H9 (cell line): ENCODE measurements around the gene STX16. TPM values are rescaled to one million over a fixed set of nuclear protein-coding genes. Genes with fewer than 3 reads are reported as not detected.

Experiments used
- DNase-seq: peaks from one replicate; pipeline ENCODE4 v3.0.0-alpha.2; 2017
- H2AFZ ChIP-seq: one replicate; pipeline ENCODE4 v1.6.1; 2013; ENCODE audit warnings: mild to moderate bottlenecking, low read length, control low read depth, moderate library complexity
- H2AK5ac ChIP-seq: 2 replicates; pipeline ENCODE4 v1.6.1; 2013; ENCODE audit warnings: low read length, control low read depth, mixed read lengths; ENCODE audit not compliant: insufficient read length
- H2BK120ac ChIP-seq: one replicate; pipeline ENCODE4 v1.6.1; 2013; ENCODE audit warnings: low read depth, mild to moderate bottlenecking, low read length, control low read depth, inconsistent platforms; ENCODE audit not compliant: poor library complexity, severe bottlenecking
- H2BK12ac ChIP-seq: 2 replicates; pipeline ENCODE4 v1.6.1; 2013; ENCODE audit warnings: low read length, control low read depth, mixed read lengths, low read depth; ENCODE audit not compliant: insufficient read length
- H2BK15ac ChIP-seq: 2 replicates; pipeline ENCODE4 v1.6.1; 2013; ENCODE audit warnings: low read depth, low read length, control low read depth
- H2BK20ac ChIP-seq: one replicate; pipeline ENCODE4 v1.6.1; 2013; ENCODE audit warnings: low read depth, mild to moderate bottlenecking, low read length, control low read depth, inconsistent platforms; ENCODE audit not compliant: poor library complexity, severe bottlenecking
- H2BK5ac ChIP-seq: 2 replicates; pipeline ENCODE4 v1.6.1; 2013; ENCODE audit warnings: low read length, control low read depth, mixed read lengths; ENCODE audit not compliant: insufficient read length
- H3K14ac ChIP-seq: 2 replicates; pipeline ENCODE4 v1.6.1; 2013; ENCODE audit warnings: low read length, control low read depth; ENCODE audit not compliant: insufficient read depth
- H3K18ac ChIP-seq: 2 replicates; pipeline ENCODE4 v1.6.1; 2013; ENCODE audit warnings: low read depth, mild to moderate bottlenecking, mixed read lengths, low read length, control low read depth; ENCODE audit not compliant: insufficient read length
- H3K23ac ChIP-seq: 2 replicates; pipeline ENCODE4 v1.6.1; 2013; ENCODE audit warnings: low read length, control low read depth, mixed read lengths, low read depth; ENCODE audit not compliant: insufficient read length
- H3K23me2 ChIP-seq: 2 replicates; pipeline ENCODE4 v1.6.1; 2013; ENCODE audit warnings: low read depth, mild to moderate bottlenecking, mixed read lengths, low read length, control low read depth; ENCODE audit not compliant: insufficient read length, poor library complexity, severe bottlenecking
- H3K27ac ChIP-seq: 2 replicates; pipeline ENCODE4 v1.5.1; 2013; ENCODE audit warnings: low read length, control low read depth, mixed read lengths, low read depth; ENCODE audit not compliant: insufficient read length
- H3K27me3 ChIP-seq: 2 replicates; pipeline ENCODE4 v1.6.1; 2013; ENCODE audit warnings: low read length, control low read depth, inconsistent platforms; ENCODE audit not compliant: insufficient read depth
- H3K4ac ChIP-seq: 2 replicates; pipeline ENCODE4 v1.6.1; 2013; ENCODE audit warnings: low read depth, mild to moderate bottlenecking, control low read depth, inconsistent platforms, low read length, moderate library complexity
- H3K4me1 ChIP-seq: 2 replicates; pipeline ENCODE4 v1.6.1; 2013; ENCODE audit warnings: low read length, control low read depth, inconsistent platforms; ENCODE audit not compliant: insufficient read depth
- H3K4me2 ChIP-seq: 2 replicates; pipeline ENCODE4 v1.6.1; 2013; ENCODE audit warnings: low read length, control low read depth, mixed read lengths; ENCODE audit not compliant: insufficient read length, insufficient read depth
- H3K56ac ChIP-seq: 2 replicates; pipeline ENCODE4 v1.6.1; 2013; ENCODE audit warnings: low read depth, mild to moderate bottlenecking, mixed read lengths, low read length, control low read depth; ENCODE audit not compliant: insufficient read length
- H3K79me1 ChIP-seq: 2 replicates; pipeline ENCODE4 v1.6.1; 2013; ENCODE audit warnings: low read depth, mild to moderate bottlenecking, moderate library complexity, low read length, control low read depth, inconsistent platforms; ENCODE audit not compliant: insufficient read depth, poor library complexity, severe bottlenecking
- H3K79me2 ChIP-seq: 2 replicates; pipeline ENCODE4 v1.6.1; 2013; ENCODE audit warnings: low read length, control low read depth, inconsistent platforms; ENCODE audit not compliant: insufficient read depth
- H3K9ac ChIP-seq: 2 replicates; pipeline ENCODE4 v1.6.1; 2013; ENCODE audit warnings: low read length, control low read depth, mixed read lengths; ENCODE audit not compliant: insufficient read length; ENCODE audit errors: extremely low read depth
- H3K9me3 ChIP-seq: one replicate; pipeline ENCODE4 v1.6.1; 2013; ENCODE audit warnings: low read depth, low read length, inconsistent platforms; ENCODE audit not compliant: control insufficient read depth
- H3T11ph ChIP-seq: one replicate; pipeline ENCODE4 v1.6.1; 2013; ENCODE audit warnings: mild to moderate bottlenecking, low read length, control low read depth, inconsistent platforms
- H4K20me1 ChIP-seq: one replicate; pipeline ENCODE4 v1.6.1; 2013; ENCODE audit not compliant: control insufficient read depth, insufficient read length, insufficient read depth
- H4K5ac ChIP-seq: 2 replicates; pipeline ENCODE4 v1.6.1; 2013; ENCODE audit warnings: low read depth, mild to moderate bottlenecking, mixed read lengths, low read length, control low read depth; ENCODE audit not compliant: insufficient read length
- H4K8ac ChIP-seq: replicated peaks from 2 replicates; pipeline ENCODE4 v1.6.1; 2013; ENCODE audit warnings: low read length, control low read depth, mixed read lengths, low read depth; ENCODE audit not compliant: insufficient read length
- H4K91ac ChIP-seq: 2 replicates; pipeline ENCODE4 v1.6.1; 2013; ENCODE audit warnings: low read depth, mild to moderate bottlenecking, moderate library complexity, mixed read lengths, low read length, control low read depth; ENCODE audit not compliant: insufficient read length
- H3K27ac Mint-ChIP-seq, 3 experiments: 2 replicates in 2 of 3; 3 replicates in 1 of 3; pipeline ENCODE4 v1.8.0; 2020 to 2021; ENCODE audit warnings: mixed read lengths in 3 of 3, mild to moderate bottlenecking in 1 of 3, moderate library complexity in 1 of 3
- H3K27me3 Mint-ChIP-seq: 2 replicates; pipeline ENCODE4 v1.8.0; 2021; ENCODE audit warnings: low read depth, mild to moderate bottlenecking, moderate library complexity, mixed read lengths
- H3K36me3 Mint-ChIP-seq, 3 experiments: 2 replicates in 2 of 3; 3 replicates in 1 of 3; pipeline ENCODE4 v1.8.0; 2020 to 2021; ENCODE audit warnings: low read depth in 3 of 3, mixed read lengths in 3 of 3; ENCODE audit not compliant: insufficient read depth in 1 of 3
- H3K4me1 Mint-ChIP-seq, 2 experiments: 2 replicates each; pipeline ENCODE4 v1.8.0; 2020; ENCODE audit warnings: mixed read lengths in 2 of 2
- H3K4me3 Mint-ChIP-seq, 2 experiments: 2 replicates in 1 of 2; 3 replicates in 1 of 2; pipeline ENCODE4 v1.8.0; 2020 to 2021; ENCODE audit warnings: mild to moderate bottlenecking in 2 of 2, mixed read lengths in 2 of 2, moderate library complexity in 1 of 2
- H3K9me3 Mint-ChIP-seq, 2 experiments: 2 replicates in 1 of 2; 3 replicates in 1 of 2; pipeline ENCODE4 v1.8.0; 2020; ENCODE audit warnings: mild to moderate bottlenecking in 2 of 2, mixed read lengths in 2 of 2, moderate library complexity in 1 of 2
- WGBS: extraction: QIAGEN DNeasy Blood & Tissue Kit; methylation state at CpG from one replicate; pipeline ENCODE4 v1.1.7; 2013; ENCODE audit warnings: missing lambda C conversion rate, low lambda C conversion rate, mixed read lengths; ENCODE audit not compliant: insufficient read length; ENCODE audit errors: extremely low coverage; 5-methylcytosine and 5-hydroxymethylcytosine counted together
- total RNA-seq: library from RNA; stranded (reverse); gene quantifications from 2 replicates; pipeline ENCODE4 v1.2.1, GENCODE V29; 2021
- TF ChIP-seq, protein P1 (sequence below): fragments of 200-600 bp; sonication (generic); conservative IDR thresholded peaks from 3 replicates; pipeline ENCODE4 v1.8.0; 2021; ENCODE audit warnings: antibody characterized with exemption, mild to moderate bottlenecking

Gene STX16
- total RNA-seq, 1 experiment from 2014 or later, result 87.8 TPM

DNA sequence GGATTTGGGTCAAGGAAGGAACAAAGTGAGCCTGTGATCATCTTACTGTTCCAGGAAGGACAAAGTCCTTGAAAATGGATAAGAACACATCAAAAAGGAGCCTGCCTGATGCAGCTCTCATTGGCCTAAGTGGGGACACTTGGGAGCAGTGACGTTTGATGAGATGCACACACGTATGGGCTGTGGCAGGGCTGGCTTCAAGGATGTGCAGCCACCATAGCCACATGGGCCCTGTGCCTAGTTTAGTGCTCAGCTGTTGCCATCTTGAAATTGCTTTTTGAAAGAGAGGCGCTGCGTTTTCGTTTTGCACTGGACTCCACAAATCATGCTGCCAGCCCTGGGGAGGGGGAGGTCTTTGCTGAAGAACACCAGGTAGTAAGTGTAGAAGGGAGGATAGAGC lies 34.9 kb downstream of the STX16 start:
- no peak overlapping the region for H2BK12ac ChIP-seq
- no peak overlapping the region for H3K4me3 Mint-ChIP-seq
- no peaks in the 10 kb centered on the region for H3K27me3 ChIP-seq
- H2BK20ac ChIP-seq, result no peak overlapping the region
- H2BK120ac ChIP-seq, result no peak overlapping the region
- no peaks in the 10 kb centered on the region for H3K9me3 ChIP-seq
- H3K23ac ChIP-seq, result no peak overlapping the region
- no peak overlapping the region for H4K5ac ChIP-seq
- H3K27me3 Mint-ChIP-seq, result peaks cover 3% of the 10 kb centered on the region; the same call in 1 of the 2 replicates
- H3K9ac ChIP-seq, result no peak overlapping the region
- no peak overlapping the region for H3T11ph ChIP-seq
- no CpG with 5 or more reads among the region's 5 CpGs for WGBS
- H3K27ac Mint-ChIP-seq, result no peak overlapping the region
- DNase-seq, result no peak
- H3K79me1 ChIP-seq, result no peaks in the 10 kb centered on the region
- H4K8ac ChIP-seq, result no peak overlapping the region
- H3K4me1 ChIP-seq, result no peaks in the 10 kb centered on the region; the same call in 1 of the 2 replicates
- H3K56ac ChIP-seq, result no peak overlapping the region
- H4K20me1 ChIP-seq, result no peaks in the 10 kb centered on the region
- no peak overlapping the region for H2BK15ac ChIP-seq
- TF ChIP-seq, protein P1, sequence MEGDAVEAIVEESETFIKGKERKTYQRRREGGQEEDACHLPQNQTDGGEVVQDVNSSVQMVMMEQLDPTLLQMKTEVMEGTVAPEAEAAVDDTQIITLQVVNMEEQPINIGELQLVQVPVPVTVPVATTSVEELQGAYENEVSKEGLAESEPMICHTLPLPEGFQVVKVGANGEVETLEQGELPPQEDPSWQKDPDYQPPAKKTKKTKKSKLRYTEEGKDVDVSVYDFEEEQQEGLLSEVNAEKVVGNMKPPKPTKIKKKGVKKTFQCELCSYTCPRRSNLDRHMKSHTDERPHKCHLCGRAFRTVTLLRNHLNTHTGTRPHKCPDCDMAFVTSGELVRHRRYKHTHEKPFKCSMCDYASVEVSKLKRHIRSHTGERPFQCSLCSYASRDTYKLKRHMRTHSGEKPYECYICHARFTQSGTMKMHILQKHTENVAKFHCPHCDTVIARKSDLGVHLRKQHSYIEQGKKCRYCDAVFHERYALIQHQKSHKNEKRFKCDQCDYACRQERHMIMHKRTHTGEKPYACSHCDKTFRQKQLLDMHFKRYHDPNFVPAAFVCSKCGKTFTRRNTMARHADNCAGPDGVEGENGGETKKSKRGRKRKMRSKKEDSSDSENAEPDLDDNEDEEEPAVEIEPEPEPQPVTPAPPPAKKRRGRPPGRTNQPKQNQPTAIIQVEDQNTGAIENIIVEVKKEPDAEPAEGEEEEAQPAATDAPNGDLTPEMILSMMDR, result no peak
- H3K27ac ChIP-seq, result no peak overlapping the region
- H3K23me2 ChIP-seq, result no peaks in the 10 kb centered on the region
- no peaks in the 10 kb centered on the region for H3K79me2 ChIP-seq
- no peak overlapping the region for H4K91ac ChIP-seq
- H2AFZ ChIP-seq, result no peak overlapping the region
- no peak overlapping the region for H3K18ac ChIP-seq
- no peak overlapping the region for H2AK5ac ChIP-seq
- peaks cover 5 to 20% (median 8%) of the 10 kb centered on the region in 3 experiments; a peak in 5 of 7 replicates for H3K36me3 Mint-ChIP-seq
- peaks cover 18 to 20% of the 10 kb centered on the region in 2 experiments for H3K4me1 Mint-ChIP-seq
- no peak overlapping the region for H3K4ac ChIP-seq
- H2BK5ac ChIP-seq, result no peak overlapping the region
- H3K4me2 ChIP-seq, result no peak overlapping the region
- no peak overlapping the region for H3K14ac ChIP-seq
- no peaks in the 10 kb centered on the region for H3K9me3 Mint-ChIP-seq
